ENCODE measurements around the gene HCFC1R1. TPM values are rescaled to one million over a fixed set of nuclear protein-coding genes. Genes with fewer than 3 reads are reported as not detected.
"Not testable (repeated sequence)": the region's sequence is repeated elsewhere in the genome, so short reads cannot be mapped to it uniquely, and the experiment has no call there.

HCFC1R1 gene
- polyA plus RNA-seq, 1 donor from 2014 or later = 19.0 TPM

DNA sequence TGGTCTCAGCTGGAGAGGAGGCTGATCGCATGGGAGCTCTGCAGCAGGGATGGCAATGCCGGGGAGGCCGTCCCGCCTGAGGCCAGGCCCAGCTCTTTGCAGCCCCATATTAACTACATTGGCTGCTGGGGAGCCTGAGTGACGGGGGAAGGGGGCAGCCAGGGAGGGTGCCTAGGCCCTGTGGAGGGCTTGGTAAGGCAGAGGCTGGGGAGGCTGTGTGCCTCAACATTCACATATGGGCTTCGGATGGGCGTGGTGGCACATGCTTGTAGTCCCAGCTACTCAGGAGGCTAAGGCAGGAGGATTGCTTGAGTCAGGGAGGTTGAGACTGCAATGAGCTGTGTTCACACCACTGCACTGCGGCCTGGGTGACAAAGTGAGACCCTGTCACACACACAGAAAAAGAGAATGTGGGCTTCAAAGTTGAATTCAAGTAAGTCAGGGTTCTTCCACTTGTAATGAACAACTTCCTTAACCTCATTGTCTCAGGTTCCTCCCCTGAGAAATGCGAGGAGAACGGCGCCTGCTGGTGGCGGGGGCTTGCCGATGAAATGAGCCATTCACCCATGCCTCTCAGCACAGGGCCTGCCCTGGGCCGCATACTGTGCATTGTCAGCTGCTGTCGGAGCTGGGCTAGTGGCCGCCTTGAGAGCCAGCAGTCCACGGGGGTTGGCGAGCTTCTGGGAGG lies 49.0 kb upstream of the HCFC1R1 start:
- H3K4me3 ChIP-seq (ENCODE audit: low read length); H3K79me2 ChIP-seq (replicated peaks; ENCODE audit: insufficient read depth, low read length); H3F3A ChIP-seq (ENCODE audit: insufficient read depth, low read length, poor library complexity, severe bottlenecking); H3K27ac ChIP-seq (ENCODE audit: low read length); H2AFZ ChIP-seq (ENCODE audit: low read depth, low read length); H3K36me3 ChIP-seq (ENCODE audit: insufficient read depth, low read length); H3K9me2 ChIP-seq (ENCODE audit: insufficient read depth, low read length); H3K9me3 ChIP-seq (ENCODE audit: low read length); H3K27me3 ChIP-seq (ENCODE audit: insufficient read depth, low read depth, low read length); H3K4me2 ChIP-seq (ENCODE audit: low read length); H3K9ac ChIP-seq (ENCODE audit: low read length); H4K20me1 ChIP-seq (ENCODE audit: insufficient read depth): not testable (repeated sequence)

DNA sequence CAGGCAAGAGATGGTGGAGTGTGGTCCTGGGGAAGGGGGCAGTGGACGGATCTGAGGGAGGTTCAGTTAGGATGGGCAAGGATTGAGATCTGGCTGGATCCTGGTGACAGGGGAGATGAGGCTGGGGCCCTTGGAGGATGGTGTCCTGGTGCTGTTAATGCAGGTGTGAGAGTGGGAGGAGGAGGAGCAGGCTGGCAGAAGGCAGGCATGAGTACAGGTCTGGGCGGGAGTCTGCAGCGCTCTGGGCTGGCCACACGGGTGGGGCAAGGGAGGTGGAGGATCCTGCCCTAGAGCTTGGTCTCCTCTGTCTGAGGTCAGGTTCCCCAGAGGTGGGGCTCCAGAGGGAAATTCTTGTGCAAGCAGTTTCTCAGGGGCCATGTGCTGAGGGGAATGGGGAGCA lies 48.4 kb upstream of the HCFC1R1 start:
- not testable (repeated sequence) for H2AFZ ChIP-seq (ENCODE audit: low read depth, low read length)

DNA sequence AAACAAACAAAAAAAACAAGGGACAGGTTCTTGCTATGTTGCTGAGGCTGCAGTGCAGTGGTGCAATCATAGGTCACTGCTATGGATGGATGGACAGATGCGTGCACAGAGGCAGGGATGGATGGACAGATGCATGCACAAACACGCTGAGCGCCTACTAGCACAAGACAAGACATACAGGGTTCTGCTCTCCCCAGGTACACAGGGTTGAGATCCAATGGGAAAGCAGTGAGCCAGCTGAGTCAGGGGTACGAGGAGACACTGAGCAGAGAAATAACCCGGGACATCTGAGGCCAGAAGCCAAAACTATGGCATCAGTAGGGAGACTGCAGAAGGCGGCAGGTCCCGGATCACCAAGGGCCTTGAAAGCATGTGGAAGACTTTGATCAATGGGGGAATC lies 47.9 kb upstream of the HCFC1R1 start:
- H3K4me3 ChIP-seq (ENCODE audit: low read length) = no peak overlapping the region
- H3K36me3 ChIP-seq (ENCODE audit: insufficient read depth, low read length) = no peaks in the 10 kb centered on the region
- no peaks in the 10 kb centered on the region for H3K9me2 ChIP-seq (ENCODE audit: insufficient read depth, low read length)
- TF ChIP-seq POLR2AphosphoS5 (IDR thresholded peaks at IDR 0.05) (no peak), RAD21 (conservative IDR thresholded peaks at IDR 0.05) (no peak), EP300 (conservative IDR thresholded peaks at IDR 0.05; ENCODE audit: poor library complexity, severe bottlenecking) (no peak), MXI1 (conservative IDR thresholded peaks at IDR 0.05; ENCODE audit: poor library complexity, severe bottlenecking) (no peak), TAF1 (IDR thresholded peaks at IDR 0.05; ENCODE audit: low read depth) (no peak), EZH2 (IDR thresholded peaks at IDR 0.05; ENCODE audit: borderline replicate concordance, insufficient read depth, low read length, poor library complexity, severe bottlenecking) (no peak), SMC3 (conservative IDR thresholded peaks at IDR 0.05; ENCODE audit: poor library complexity) (no peak)
- TF ChIP-seq, protein P1, sequence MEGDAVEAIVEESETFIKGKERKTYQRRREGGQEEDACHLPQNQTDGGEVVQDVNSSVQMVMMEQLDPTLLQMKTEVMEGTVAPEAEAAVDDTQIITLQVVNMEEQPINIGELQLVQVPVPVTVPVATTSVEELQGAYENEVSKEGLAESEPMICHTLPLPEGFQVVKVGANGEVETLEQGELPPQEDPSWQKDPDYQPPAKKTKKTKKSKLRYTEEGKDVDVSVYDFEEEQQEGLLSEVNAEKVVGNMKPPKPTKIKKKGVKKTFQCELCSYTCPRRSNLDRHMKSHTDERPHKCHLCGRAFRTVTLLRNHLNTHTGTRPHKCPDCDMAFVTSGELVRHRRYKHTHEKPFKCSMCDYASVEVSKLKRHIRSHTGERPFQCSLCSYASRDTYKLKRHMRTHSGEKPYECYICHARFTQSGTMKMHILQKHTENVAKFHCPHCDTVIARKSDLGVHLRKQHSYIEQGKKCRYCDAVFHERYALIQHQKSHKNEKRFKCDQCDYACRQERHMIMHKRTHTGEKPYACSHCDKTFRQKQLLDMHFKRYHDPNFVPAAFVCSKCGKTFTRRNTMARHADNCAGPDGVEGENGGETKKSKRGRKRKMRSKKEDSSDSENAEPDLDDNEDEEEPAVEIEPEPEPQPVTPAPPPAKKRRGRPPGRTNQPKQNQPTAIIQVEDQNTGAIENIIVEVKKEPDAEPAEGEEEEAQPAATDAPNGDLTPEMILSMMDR (IDR thresholded peaks at IDR 0.05; ENCODE audit: poor library complexity, severe bottlenecking) = no peak
- TF ChIP-seq, protein P2, sequence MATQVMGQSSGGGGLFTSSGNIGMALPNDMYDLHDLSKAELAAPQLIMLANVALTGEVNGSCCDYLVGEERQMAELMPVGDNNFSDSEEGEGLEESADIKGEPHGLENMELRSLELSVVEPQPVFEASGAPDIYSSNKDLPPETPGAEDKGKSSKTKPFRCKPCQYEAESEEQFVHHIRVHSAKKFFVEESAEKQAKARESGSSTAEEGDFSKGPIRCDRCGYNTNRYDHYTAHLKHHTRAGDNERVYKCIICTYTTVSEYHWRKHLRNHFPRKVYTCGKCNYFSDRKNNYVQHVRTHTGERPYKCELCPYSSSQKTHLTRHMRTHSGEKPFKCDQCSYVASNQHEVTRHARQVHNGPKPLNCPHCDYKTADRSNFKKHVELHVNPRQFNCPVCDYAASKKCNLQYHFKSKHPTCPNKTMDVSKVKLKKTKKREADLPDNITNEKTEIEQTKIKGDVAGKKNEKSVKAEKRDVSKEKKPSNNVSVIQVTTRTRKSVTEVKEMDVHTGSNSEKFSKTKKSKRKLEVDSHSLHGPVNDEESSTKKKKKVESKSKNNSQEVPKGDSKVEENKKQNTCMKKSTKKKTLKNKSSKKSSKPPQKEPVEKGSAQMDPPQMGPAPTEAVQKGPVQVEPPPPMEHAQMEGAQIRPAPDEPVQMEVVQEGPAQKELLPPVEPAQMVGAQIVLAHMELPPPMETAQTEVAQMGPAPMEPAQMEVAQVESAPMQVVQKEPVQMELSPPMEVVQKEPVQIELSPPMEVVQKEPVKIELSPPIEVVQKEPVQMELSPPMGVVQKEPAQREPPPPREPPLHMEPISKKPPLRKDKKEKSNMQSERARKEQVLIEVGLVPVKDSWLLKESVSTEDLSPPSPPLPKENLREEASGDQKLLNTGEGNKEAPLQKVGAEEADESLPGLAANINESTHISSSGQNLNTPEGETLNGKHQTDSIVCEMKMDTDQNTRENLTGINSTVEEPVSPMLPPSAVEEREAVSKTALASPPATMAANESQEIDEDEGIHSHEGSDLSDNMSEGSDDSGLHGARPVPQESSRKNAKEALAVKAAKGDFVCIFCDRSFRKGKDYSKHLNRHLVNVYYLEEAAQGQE (IDR thresholded peaks at IDR 0.05; ENCODE audit: borderline replicate concordance) = no peak
- H2AFZ ChIP-seq (ENCODE audit: low read depth, low read length) = no peak overlapping the region
- H3K27me3 ChIP-seq (ENCODE audit: insufficient read depth, low read depth, low read length) = no peaks in the 10 kb centered on the region
- H3K9me3 ChIP-seq (ENCODE audit: low read length) = no peaks in the 10 kb centered on the region
- no peak overlapping the region for H3K27ac ChIP-seq (ENCODE audit: low read length)
- no peak overlapping the region for H3K4me2 ChIP-seq (ENCODE audit: low read length)
- H3K79me2 ChIP-seq (replicated peaks; ENCODE audit: insufficient read depth, low read length) = no peaks in the 10 kb centered on the region
- no peak overlapping the region for H3K9ac ChIP-seq (ENCODE audit: low read length)
- no peaks in the 10 kb centered on the region for H4K20me1 ChIP-seq (ENCODE audit: insufficient read depth)
- H3F3A ChIP-seq (ENCODE audit: insufficient read depth, low read length, poor library complexity, severe bottlenecking) = no peaks in the 10 kb centered on the region

More for the DNA sequence above, 48.4 kb upstream of the HCFC1R1 start:
- H4K20me1 ChIP-seq (ENCODE audit: insufficient read depth); H3F3A ChIP-seq (ENCODE audit: insufficient read depth, low read length, poor library complexity, severe bottlenecking); H3K27me3 ChIP-seq (ENCODE audit: insufficient read depth, low read depth, low read length); H3K9ac ChIP-seq (ENCODE audit: low read length); H3K36me3 ChIP-seq (ENCODE audit: insufficient read depth, low read length); H3K9me3 ChIP-seq (ENCODE audit: low read length); H3K4me3 ChIP-seq (ENCODE audit: low read length); H3K79me2 ChIP-seq (replicated peaks; ENCODE audit: insufficient read depth, low read length); H3K4me2 ChIP-seq (ENCODE audit: low read length); H3K27ac ChIP-seq (ENCODE audit: low read length); H3K9me2 ChIP-seq (ENCODE audit: insufficient read depth, low read length): not testable (repeated sequence)
